Aorta (tissue), 5 donors: ENCODE results near the gene PPP2R5C. TPM values are rescaled to one million over a fixed set of nuclear protein-coding genes. Genes with fewer than 3 reads are reported as not detected.

Experiments used
- ATAC-seq: fragments of 200-7000 bp; cut with Tn5 transposase; one replicate; pipeline ENCODE4 v1.9.1; 2022; ENCODE audit warnings: moderate library complexity; ENCODE audit not compliant: low FRiP score
- DNase-seq, 2 donors: peaks; one replicate each; pipeline ENCODE4 v3.0.0-alpha.2; 2020
- H3K27ac ChIP-seq, 2 donors: one replicate each; pipeline ENCODE4 v1.5.1; 2013; ENCODE audit warnings: low read length in 2 of 2, mild to moderate bottlenecking in 2 of 2, moderate library complexity in 2 of 2, control low read depth in 1 of 2, inconsistent platforms in 1 of 2, low read depth in 1 of 2
- H3K27me3 ChIP-seq, 2 donors: one replicate each; pipeline ENCODE4 v1.6.1; 2013; ENCODE audit warnings: control low read depth in 1 of 2, low read length in 1 of 2, mild to moderate bottlenecking in 1 of 2, moderate library complexity in 1 of 2; ENCODE audit not compliant: insufficient read depth in 2 of 2, control insufficient read depth in 1 of 2
- H3K36me3 ChIP-seq, 2 donors: one replicate each; pipeline ENCODE4 v1.6.1; 2013; ENCODE audit warnings: control low read depth in 1 of 2, low read length in 1 of 2, mild to moderate bottlenecking in 1 of 2; ENCODE audit not compliant: insufficient read depth in 2 of 2, control insufficient read depth in 1 of 2
- H3K4me1 ChIP-seq, 2 donors: one replicate each; pipeline ENCODE4 v1.6.1; 2013; ENCODE audit warnings: low read length in 2 of 2, control low read depth in 1 of 2, mild to moderate bottlenecking in 1 of 2, moderate library complexity in 1 of 2; ENCODE audit not compliant: insufficient read depth in 2 of 2, control insufficient read depth in 1 of 2
- H3K4me3 ChIP-seq, 2 donors: one replicate each; pipeline ENCODE4 v1.5.1; 2013; ENCODE audit warnings: low read length in 2 of 2, control low read depth in 1 of 2, mild to moderate bottlenecking in 1 of 2
- H3K9me3 ChIP-seq: one replicate; pipeline ENCODE4 v1.6.1; 2013; ENCODE audit warnings: mild to moderate bottlenecking, low read length; ENCODE audit not compliant: control insufficient read depth
- WGBS, 2 donors: extraction: QIAGEN DNeasy Blood & Tissue Kit; methylation state at CpG; one replicate each; pipeline ENCODE4 v1.1.7; 2013; 5-methylcytosine and 5-hydroxymethylcytosine counted together
- intact Hi-C, 2 donors: fragments of 100-400 bp; cut with DNase I; formaldehyde crosslinking; loops; one replicate each; pipeline versions ENCODE4 v1.14.2 to v1.15.0; 2022
- polyA plus RNA-seq, 2 donors: library from polyadenylated mRNA; stranded (reverse); fragments of 200-250 nt; gene quantifications; one replicate each; pipeline ENCODE4 v1.2.3, GENCODE V29; 2013
- total RNA-seq, 2 donors: library from RNA; stranded (reverse); fragmentation: NEBNext Ultra II Directional; extraction: Animal tissue kit (Norgen Biotek cat#: 25700); gene quantifications; one replicate each; pipeline ENCODE4 v1.2.1, GENCODE V29; 2021
- donor health status: healthy with polysubstance abuse.
- donor health status: Bipolar disorder and iron deficiency.
- donor health status: DM: no; HTN: no; CAD: no.
- donor health status: DM: no; HTN: no; CAD: no.
- donor health status: DM: yes; HTN: yes; CAD: no.

Gene PPP2R5C
- total and polyA plus RNA-seq, 4 donors, result 64.0 to 155 (median 115) TPM

DNA sequence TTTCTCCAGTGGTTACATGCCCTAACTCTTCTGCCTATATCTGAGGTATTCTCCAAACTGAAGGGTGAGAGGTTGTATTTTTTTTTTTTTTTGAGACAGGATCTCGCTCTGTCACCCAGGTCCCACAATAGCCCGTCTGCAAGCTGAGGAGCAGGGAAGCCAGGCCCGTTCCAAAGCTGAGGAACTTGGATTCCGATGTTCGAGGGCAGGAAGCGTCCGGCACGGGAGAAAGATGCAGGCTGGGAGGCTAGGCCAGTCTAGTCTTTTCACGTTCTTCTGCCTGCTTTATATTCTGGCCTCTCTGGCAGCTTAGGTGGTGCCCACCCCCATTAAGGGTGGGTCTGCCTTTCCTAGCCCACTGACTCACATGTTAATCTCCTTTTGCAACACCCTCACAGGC lies 135.8 kb downstream of the PPP2R5C start:
- DNase-seq (no peak), ATAC-seq (no peak)
- 95% methylated on average over 9 of the region's 9 CpGs for WGBS, 2 donors
- intact Hi-C loops, result no loop called here
- no peaks in the 10 kb centered on the region for H3K9me3 ChIP-seq
- no peak overlapping the region for H3K27ac ChIP-seq
- peaks cover 7 to 15% of the 10 kb centered on the region in 2 donors for H3K36me3 ChIP-seq
- H3K27me3 ChIP-seq, result no peaks in the 10 kb centered on the region
- H3K4me3 ChIP-seq, result no peak overlapping the region
- no peaks in the 10 kb centered on the region for H3K4me1 ChIP-seq

DNA sequence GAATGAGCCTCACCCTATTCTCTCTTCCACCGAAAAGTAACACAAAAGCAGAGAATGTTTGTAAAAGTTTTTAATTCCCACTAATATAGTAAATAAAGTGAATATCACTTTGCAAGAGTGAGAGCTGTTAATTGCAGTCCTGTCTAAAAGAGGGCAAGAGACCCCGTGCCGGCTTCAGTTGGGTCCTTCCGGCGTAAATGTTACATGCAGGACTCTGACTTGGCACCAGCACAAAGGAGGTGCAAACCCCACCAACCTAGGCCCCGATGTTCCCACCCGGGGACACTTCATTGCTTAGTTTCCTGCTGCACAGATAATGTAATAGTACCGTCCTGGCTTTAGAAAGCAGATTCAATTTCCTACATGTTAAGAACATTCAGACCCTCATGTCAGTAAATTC lies 136.9 kb downstream of the PPP2R5C start:
- no peaks in the 10 kb centered on the region for H3K9me3 ChIP-seq
- no peak for ATAC-seq

DNA sequence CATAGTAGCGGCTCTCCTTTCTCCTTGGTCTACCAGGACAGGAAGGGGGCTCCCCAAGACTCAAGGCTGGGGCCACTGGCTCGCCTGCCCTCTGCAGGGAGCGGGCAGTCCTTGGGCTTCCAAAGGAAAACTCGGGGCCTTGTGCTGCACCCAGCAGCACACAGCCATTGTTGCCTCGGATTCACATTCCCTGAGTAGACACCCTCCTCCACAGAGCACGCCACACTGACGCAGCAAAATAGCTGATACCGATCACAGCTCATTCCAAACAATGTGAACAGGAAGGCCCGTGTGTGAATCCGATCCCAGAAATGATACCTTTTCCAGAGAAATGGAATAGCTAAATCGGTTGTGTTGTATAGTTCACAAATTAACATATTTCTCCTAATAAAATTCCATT lies 137.8 kb downstream of the PPP2R5C start:
- DNase-seq (no peak), ATAC-seq (no peak)
- Histone ChIP-seq H3K4me1 (no peaks in the 10 kb centered on the region), H3K36me3 (peaks cover 7 to 19% of the 10 kb centered on the region in 2 donors), H3K4me3 (no peak overlapping the region), H3K27me3 (no peaks in the 10 kb centered on the region), H3K9me3 (no peaks in the 10 kb centered on the region), H3K27ac (no peak overlapping the region)
- intact Hi-C loops, result no loop called here
- WGBS, 2 donors, result 93% methylated on average over 11 of the region's 11 CpGs

More for the DNA sequence above, 136.9 kb downstream of the PPP2R5C start:
- intact Hi-C loops, result no loop called here
- no peaks in the 10 kb centered on the region for H3K27me3 ChIP-seq
- no peak overlapping the region for H3K27ac ChIP-seq
- DNase-seq, result no peak
- H3K36me3 ChIP-seq, result peaks cover 7 to 19% of the 10 kb centered on the region in 2 donors
- H3K4me1 ChIP-seq, result no peaks in the 10 kb centered on the region
- 94 to 96% methylated on average over 8 of the region's 8 CpGs for WGBS, 2 donors
- H3K4me3 ChIP-seq, result no peak overlapping the region

DNA sequence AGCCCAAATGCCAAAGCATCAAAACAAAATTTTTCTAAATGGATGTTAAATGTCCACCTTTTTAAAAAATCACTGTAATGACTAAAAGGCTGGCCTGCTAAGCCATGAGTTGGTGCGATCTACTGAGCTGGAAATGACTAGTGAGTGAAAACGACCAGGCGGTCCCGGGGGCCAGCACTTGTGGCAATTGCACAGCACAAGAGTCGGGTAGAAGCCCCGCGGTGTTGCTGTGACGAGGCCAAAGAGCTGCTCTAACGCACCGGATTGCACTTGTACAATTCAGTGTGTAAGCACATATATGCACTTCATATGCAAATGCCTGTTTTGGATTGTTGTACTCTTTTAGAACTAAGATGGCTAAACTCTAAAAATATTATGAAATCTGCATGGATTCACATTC lies 138.7 kb downstream of the PPP2R5C start:
- H3K4me3 ChIP-seq, result no peak overlapping the region
- WGBS, 2 donors, result 91 to 93% methylated on average over 10 of the region's 10 CpGs
- no peak for DNase-seq
- H3K27ac ChIP-seq, result no peak overlapping the region
- H3K27me3 ChIP-seq, result no peaks in the 10 kb centered on the region
- peaks cover 7 to 19% of the 10 kb centered on the region in 2 donors for H3K36me3 ChIP-seq
- ATAC-seq, result no peak
- intact Hi-C loops, result loop anchor here in 1 of 2 donors (10.0 kb wide), 1 partner anchor 125 kb away; no protein-coding TSS in a partner anchor
- H3K4me1 ChIP-seq, result no peaks in the 10 kb centered on the region
- no peaks in the 10 kb centered on the region for H3K9me3 ChIP-seq

DNA sequence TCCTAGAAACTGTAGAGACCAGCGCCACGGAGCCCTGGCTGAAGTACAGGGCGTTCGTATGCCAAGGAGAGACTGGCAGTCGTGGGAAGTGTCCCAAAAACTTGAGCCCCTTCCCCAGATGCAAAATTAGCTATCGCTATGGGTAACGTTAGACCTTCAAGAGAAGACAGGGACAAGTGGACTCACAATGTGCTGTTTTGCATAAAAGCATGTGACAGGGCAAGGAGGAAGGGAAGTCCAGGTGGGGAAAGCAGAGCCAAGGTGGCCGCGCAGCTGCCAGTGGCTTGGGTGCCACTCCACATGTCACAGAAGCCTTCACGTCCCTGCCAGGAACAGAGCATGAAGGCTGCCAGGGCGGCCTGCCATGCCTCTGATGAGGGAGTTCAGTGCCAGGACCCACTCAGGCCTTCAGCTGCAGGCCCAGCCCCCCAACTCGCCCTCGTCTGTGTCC lies 141.6 kb downstream of the PPP2R5C start:
- H3K36me3 ChIP-seq, result peaks cover 12 to 14% of the 10 kb centered on the region in 2 donors
- WGBS, 2 donors, result 64 to 75% methylated on average over 13 of the region's 13 CpGs

DNA sequence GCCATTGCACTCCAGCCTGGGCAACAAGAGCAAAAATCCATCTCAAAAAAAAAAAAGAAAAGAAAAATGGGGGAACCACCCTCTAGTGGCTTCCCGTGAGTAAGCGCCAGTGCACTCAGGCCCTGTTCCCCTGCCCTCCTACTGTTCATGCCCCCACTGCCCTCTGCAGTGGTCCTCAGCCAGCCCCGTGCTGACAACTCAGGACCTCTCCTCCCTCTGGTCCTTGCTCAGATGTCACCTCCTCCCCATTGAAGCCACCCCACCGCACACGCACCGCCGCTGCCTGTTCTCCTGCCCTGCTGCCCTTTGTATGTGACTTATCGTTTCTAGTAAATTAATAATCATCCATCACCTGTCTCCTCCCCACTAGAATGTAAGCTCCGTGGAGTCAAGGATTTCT lies 144.1 kb downstream of the PPP2R5C start:
- Histone ChIP-seq H3K27me3 (no peaks in the 10 kb centered on the region), H3K4me1 (no peaks in the 10 kb centered on the region), H3K27ac (no peak overlapping the region), H3K9me3 (no peaks in the 10 kb centered on the region), H3K36me3 (peaks cover 12% of the 10 kb centered on the region in 2 donors), H3K4me3 (no peak overlapping the region)
- intact Hi-C loops, result loop anchor here in 1 of 2 donors (10.0 kb wide), 1 partner anchor 131 kb away; no protein-coding TSS in a partner anchor
- 81 to 83% methylated on average over 9 of the region's 9 CpGs for WGBS, 2 donors
- ATAC-seq (no peak), DNase-seq (no peak)

More for the DNA sequence above, 141.6 kb downstream of the PPP2R5C start:
- no peaks in the 10 kb centered on the region for H3K9me3 ChIP-seq
- no peak overlapping the region for H3K4me3 ChIP-seq
- H3K27me3 ChIP-seq, result no peaks in the 10 kb centered on the region
- DNase-seq, result no peak
- no peak overlapping the region for H3K27ac ChIP-seq
- intact Hi-C loops, result loop anchor here in 1 of 2 donors (10.0 kb wide), 1 partner anchor 128 kb away; no protein-coding TSS in a partner anchor
- no peaks in the 10 kb centered on the region for H3K4me1 ChIP-seq
- no peak for ATAC-seq

DNA sequence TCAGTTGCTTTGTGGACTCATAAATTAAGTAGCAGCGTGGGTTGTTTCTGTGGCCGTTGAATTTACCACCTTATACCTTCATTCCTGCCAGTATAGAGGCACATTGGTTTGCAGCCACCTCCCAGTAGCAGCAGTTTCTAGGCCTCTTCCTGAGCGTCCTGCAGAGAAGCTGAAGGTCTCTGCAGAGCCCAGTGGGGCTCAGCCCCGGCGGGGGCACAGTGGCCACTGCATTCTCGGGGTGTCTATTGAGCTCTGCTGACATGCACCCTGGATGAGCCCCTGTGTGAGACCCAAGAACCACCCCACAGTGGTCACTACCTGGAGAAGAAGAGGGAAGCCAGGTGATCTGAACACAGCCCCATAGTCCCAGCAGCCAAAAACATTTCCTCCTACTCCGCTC lies 145.1 kb downstream of the PPP2R5C start:
- Histone ChIP-seq H3K4me3 (no peak overlapping the region), H3K9me3 (no peaks in the 10 kb centered on the region), H3K36me3 (peaks cover 10% of the 10 kb centered on the region in 2 donors), H3K27me3 (no peaks in the 10 kb centered on the region), H3K4me1 (no peaks in the 10 kb centered on the region), H3K27ac (no peak overlapping the region)
- WGBS, 2 donors, result 92 to 93% methylated on average over 7 of the region's 7 CpGs
- intact Hi-C loops, result loop anchor here in 1 of 2 donors (10.0 kb wide), 1 partner anchor 132 kb away; no protein-coding TSS in a partner anchor
- no peak for DNase-seq
- ATAC-seq, result no peak

DNA sequence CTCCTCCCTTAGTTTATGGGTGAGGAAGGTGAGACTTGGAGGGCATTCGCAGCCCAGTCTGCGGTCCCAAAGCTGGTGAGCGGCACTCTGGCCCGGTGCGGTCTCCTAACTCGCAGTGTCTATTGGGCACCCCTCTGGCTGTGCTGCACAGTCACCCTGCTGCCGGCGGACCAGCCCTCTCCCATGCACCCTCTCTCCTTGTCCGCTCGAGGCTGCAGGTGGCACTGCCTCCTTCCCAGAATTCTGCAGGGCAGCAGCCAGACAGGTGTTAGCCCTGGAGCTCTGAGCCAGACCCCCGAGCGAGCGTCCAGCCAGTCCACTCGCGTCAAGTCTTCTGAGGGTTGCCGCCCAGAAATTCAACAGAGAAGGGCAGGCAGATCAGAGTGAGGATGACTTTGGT lies 146.1 kb downstream of the PPP2R5C start:
- Histone ChIP-seq H3K27ac (no peak overlapping the region), H3K4me1 (no peaks in the 10 kb centered on the region), H3K4me3 (no peak overlapping the region), H3K36me3 (peaks cover under 1 to 9% of the 10 kb centered on the region in 2 donors), H3K27me3 (no peaks in the 10 kb centered on the region), H3K9me3 (no peaks in the 10 kb centered on the region)
- intact Hi-C loops, result loop anchor here in 1 of 2 donors (10.0 kb wide), 1 partner anchor 133 kb away; no protein-coding TSS in a partner anchor
- no peak for ATAC-seq
- no peak for DNase-seq
- 92 to 94% methylated on average over 16 of the region's 16 CpGs for WGBS, 2 donors

DNA sequence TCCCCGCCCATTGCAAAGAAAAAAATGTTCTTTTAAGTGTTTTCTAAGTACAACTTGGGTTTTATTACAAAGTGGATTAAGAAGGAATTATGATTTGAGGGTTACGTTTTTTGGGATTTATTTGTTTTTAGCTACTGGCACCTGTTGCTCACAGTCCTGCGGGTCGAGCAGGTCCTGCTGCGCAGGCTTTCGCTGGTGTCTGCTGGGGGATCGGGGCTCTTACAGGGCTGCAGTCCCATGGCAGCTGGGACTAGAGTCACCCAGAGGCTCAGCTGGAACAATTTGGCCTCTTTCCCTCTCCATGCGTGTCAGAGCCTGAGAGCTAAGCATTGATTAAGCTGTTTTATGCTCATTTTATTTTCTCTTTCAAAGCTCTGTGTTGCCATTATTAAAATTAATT lies 147.3 kb downstream of the PPP2R5C start:
- intact Hi-C loops, result loop anchor here in 1 of 2 donors (10.0 kb wide), 1 partner anchor 134 kb away; no protein-coding TSS in a partner anchor
- Histone ChIP-seq H3K4me1 (no peaks in the 10 kb centered on the region), H3K36me3 (peaks cover 0 to 9% of the 10 kb centered on the region in 2 donors), H3K27me3 (no peaks in the 10 kb centered on the region), H3K9me3 (no peaks in the 10 kb centered on the region), H3K27ac (no peak overlapping the region), H3K4me3 (no peak overlapping the region)
- 92 to 95% methylated on average over 8 of the region's 8 CpGs for WGBS, 2 donors
- ATAC-seq, result no peak
- DNase-seq, result no peak
